Astrocyte of the cerebellum (primary cell): ENCODE results near the gene PLBD1.

Experiments used
- DNase-seq: peaks from one replicate; pipeline ENCODE4 v3.0.0-alpha.2; 2011; ENCODE audit warnings: low read depth
- H3K4me3 ChIP-seq: 2 replicates; pipeline ENCODE4 v1.5.1; 2011; ENCODE audit warnings: mild to moderate bottlenecking, low read depth, low read length, moderate library complexity
- in situ Hi-C: cut with HindIII; loops from 2 replicates; pipeline ENCODE4 v1.10.0; 2017; ENCODE audit warnings: low sequenced_read_pairs
- TF ChIP-seq, protein P1 (sequence below): IDR thresholded peaks from 2 replicates; pipeline ENCODE4 v1.5.1; 2012; ENCODE audit warnings: low read length, low read depth, moderate library complexity, mild to moderate bottlenecking; ENCODE audit errors: missing control alignments

PLBD1 gene

DNA sequence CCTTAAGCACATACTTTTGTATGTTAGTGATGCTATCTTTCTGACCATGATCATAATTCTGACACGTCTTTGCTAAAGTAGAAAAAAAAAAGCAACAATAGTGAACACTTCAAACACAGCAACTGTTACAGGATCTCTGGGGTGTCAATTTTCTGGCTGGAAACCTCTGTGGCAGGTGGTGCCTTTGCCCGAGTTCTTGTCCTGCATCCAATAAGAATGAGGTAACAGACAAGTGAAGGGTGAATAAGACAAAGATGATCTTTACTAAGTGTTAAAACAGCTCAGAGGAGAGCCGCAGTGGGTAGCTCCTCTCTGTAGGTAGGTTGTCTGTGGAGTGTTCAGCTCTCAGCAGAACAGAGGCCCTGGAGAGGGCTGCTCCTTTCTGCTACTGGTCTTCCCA lies 20.9 kb upstream of the PLBD1 start:
- TF ChIP-seq, protein P1, sequence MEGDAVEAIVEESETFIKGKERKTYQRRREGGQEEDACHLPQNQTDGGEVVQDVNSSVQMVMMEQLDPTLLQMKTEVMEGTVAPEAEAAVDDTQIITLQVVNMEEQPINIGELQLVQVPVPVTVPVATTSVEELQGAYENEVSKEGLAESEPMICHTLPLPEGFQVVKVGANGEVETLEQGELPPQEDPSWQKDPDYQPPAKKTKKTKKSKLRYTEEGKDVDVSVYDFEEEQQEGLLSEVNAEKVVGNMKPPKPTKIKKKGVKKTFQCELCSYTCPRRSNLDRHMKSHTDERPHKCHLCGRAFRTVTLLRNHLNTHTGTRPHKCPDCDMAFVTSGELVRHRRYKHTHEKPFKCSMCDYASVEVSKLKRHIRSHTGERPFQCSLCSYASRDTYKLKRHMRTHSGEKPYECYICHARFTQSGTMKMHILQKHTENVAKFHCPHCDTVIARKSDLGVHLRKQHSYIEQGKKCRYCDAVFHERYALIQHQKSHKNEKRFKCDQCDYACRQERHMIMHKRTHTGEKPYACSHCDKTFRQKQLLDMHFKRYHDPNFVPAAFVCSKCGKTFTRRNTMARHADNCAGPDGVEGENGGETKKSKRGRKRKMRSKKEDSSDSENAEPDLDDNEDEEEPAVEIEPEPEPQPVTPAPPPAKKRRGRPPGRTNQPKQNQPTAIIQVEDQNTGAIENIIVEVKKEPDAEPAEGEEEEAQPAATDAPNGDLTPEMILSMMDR: no peak
- in situ Hi-C loops: no loop called here
- DNase-seq: no peak
- no peak overlapping the region for H3K4me3 ChIP-seq

DNA sequence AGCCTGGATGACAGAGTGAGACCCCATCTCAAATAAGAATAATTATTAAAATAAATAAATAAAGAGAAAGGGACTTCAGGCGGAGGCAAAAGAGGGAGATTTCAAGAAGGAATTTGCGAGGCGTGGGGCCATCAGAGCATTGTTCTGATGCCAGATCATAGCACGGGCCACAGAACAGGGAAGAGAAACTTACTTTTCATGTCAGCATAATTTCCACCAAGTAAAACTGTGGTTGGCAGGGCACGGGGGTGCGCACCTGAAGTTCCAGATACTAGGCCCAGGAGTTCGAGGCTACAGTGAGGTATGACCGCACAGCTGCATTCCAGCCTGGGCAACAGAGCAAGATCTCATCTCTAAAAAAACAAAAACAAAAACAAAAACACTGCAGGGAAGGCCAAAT lies 11.0 kb upstream of the PLBD1 start:
- no peak overlapping the region for H3K4me3 ChIP-seq
- TF ChIP-seq, protein P1: no peak
- in situ Hi-C loops: no loop called here
- no peak for DNase-seq

DNA sequence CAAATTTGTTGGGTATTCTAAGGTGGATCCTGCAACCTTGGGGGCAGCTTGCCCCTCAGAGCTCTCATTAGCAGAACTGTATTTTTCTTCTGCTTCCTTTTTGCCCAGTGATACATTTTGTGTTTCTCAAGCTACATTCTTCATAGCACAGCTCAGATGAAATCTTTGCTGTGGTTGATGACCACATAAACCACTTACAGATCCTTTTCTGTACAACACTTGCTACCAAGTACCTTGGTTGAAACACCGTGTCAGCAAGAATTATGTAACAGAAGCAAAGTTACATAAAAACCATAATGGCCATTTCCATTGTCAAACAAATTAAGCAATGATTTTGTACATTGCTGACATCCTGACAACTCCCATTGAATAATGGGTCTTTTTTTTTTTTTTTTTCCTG lies 9.7 kb upstream of the PLBD1 start:
- H3K4me3 ChIP-seq: no peak overlapping the region
- DNase-seq: peak; percentile 6
- TF ChIP-seq, protein P1: no peak
- in situ Hi-C loops: no loop called here

DNA sequence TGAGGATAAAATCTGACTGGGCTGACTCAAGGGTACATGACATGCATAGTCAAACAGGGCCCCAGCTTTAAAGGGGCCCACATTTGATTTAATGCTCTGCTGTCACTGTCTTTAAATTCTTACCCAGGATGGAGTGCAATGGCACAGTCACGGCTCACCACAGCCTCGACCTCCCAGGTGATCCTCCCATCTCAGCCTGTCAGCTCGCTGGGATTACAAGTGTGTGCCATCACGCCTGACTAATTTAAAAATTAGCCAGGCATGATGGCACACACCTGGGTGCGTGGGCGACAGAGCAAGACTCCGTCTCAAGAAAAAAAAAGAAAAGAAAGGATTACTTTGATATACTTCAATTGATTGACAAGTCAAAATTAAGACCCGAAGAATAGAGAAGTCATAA lies 9.2 kb upstream of the PLBD1 start:
- TF ChIP-seq, protein P1: no peak
- in situ Hi-C loops: no loop called here
- no peak overlapping the region for H3K4me3 ChIP-seq
- DNase-seq: no peak

DNA sequence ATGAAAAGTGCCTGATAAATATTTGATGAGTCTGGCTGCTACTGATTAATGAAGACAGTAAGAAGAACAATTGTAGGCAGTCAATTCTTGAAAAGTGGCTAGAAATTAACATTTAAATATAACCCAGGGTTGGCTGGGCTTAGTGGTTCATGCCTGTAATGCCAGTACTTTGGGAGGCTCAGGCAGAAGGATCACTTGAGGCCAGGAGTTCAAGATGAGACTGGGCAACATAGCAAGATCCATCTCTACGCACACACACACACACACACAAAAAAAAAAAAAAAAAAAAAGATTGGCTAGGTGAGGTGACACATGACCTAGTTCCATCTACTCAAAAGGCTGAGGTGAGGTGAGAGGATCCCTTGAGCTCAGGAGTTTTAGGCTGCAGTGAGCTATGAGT lies 7.9 kb upstream of the PLBD1 start:
- TF ChIP-seq, protein P1: no peak
- DNase-seq: no peak
- in situ Hi-C loops: no loop called here
- no peak overlapping the region for H3K4me3 ChIP-seq

DNA sequence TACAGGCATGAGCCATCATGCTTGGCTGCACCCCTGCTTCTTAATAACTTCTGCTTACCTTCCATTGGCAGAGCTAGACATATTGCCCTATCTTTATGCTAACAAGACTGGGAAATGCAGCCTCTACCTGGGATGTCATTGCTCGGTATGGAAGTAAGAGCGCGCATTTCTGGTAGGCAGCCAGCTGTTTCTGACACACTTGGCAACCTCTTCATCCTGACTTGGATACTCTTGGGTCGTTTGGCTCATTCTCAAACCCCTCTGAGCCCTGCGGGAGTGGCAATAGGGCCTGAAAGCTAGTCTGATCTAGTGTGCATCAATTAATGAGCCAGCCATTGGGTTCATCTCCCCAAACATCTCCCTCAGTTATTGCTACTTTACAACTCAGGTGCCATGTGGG lies 5.4 kb upstream of the PLBD1 start:
- TF ChIP-seq, protein P1: no peak
- in situ Hi-C loops: no loop called here
- no peak for DNase-seq
- no peak overlapping the region for H3K4me3 ChIP-seq

DNA sequence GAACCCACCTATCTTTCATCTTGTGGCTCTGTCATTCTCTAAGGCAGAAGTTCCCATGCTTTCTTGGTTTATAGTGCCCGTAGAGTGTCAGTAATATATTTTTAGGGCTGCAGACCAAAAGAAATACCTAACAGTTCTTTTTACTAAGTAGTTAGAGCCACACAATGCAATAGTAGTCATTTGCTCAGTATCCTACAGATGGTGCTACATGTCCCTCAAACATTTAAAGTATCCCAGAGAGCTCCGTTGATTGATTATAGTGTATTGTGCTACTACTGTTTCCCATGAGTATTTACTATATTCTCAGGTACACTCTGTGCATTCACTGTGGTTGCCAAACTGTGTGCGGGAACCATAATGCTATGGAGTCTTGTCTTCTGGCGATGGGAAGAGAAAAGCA lies 4.7 kb upstream of the PLBD1 start:
- H3K4me3 ChIP-seq: no peak overlapping the region
- in situ Hi-C loops: no loop called here
- TF ChIP-seq, protein P1: no peak
- DNase-seq: no peak
